GM12801 (cell line): ENCODE results near the gene NDUFC1.

Experiments used
- CTCF ChIP-seq: IDR thresholded peaks from one replicate; pipeline ENCODE4 v1.5.1; 2011; ENCODE audit warnings: control low read depth; ENCODE audit not compliant: insufficient read length; ENCODE audit errors: extremely low read depth

Gene NDUFC1

DNA sequence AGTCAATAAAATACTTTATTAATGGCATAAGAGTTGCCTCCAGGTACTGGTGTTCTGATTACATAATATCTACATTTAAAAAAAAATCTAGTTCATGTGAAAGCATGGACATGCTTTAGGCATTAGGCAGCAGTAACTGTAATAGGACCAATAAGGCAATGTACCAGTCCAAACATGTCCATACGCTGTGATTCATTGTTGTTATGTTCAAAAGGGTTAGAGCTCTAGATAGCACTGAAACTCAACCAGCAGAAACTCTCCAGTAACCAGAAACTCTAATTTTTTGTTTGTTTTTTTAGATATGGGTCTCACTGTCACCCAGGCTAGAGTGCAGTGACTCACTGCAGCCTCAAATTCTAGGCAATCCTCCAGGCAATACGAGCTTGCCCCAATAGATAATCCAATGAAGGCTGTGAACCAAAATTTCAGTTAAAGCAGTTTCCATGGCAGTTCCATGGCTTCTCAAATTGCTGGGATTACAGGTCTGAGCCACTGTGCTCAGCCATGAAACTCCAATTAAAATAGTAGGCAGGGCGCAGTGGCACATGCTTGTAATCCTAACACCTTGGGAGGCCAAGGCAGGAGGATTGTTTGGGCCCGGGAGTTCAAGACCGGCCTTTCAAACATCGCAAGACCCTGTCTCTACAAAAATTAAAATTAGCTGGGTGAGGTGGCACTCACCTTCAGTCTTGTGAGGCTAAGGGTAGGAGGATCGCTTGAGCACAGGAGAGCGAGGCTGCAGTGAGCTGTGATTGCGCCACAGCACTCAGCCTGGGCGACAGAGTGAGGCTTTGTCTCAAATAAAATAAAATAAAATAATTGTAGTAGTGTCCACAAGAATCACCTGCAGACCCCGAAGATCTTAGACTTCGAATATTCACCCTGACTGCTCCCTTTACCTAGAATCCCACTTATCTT, 58.6 kb downstream of the NDUFC1 start:
- no peak for TF ChIP-seq CTCF

DNA sequence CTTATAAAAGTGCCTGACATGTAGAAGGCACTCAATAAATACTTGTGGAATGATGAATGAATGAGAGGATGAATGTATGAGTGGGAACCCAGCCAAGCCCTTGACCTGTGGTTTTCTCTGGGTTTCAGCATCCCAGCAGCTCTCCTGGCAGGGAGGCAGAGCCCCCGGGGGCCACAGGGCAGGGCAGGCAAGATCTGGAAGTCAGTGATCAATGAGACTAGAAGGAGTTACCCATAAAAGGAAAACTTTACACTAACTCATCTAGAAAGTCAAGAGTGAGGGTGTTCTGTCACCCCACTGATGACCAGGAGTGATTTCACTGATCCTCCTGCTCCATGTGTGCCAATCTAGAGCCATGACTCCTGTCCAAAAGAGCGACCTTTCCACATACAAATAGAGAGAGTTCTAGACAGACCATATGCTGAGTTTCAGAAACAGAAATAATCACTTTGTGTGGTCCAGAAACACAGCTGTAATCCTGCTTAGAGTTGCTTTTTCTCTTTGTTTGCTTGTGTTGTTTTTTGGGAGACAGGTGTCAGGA, 59.7 kb downstream of the NDUFC1 start:
- no peak for TF ChIP-seq CTCF

- TF ChIP-seq CTCF = no peak
These were observed 60.5 kb downstream of the NDUFC1 start for GRCh38 chr4:139241784-139242151.

- TF ChIP-seq CTCF = no peak
These were observed 61.0 kb downstream of the NDUFC1 start for GRCh38 chr4:139241086-139241783.
